HepG2 (cell line): ENCODE data around the gene SLC16A9. TPM values are rescaled to one million over a fixed set of nuclear protein-coding genes. Genes with fewer than 3 reads are reported as not detected.

ENCODE experiments used
- AGO2 ChIP-seq: fragments of 200-400 bp; formaldehyde crosslinking; optimal IDR thresholded peaks from 2 replicates; pipeline ENCODE3; 2017; ENCODE audit warnings: mild to moderate bottlenecking, low read depth, low read length, moderate library complexity
- ATF2 ChIP-seq: sonication (generic); formaldehyde crosslinking; IDR thresholded peaks from 2 replicates; pipeline ENCODE4 v1.4.0; 2020; ENCODE audit warnings: missing genetic modification reagents
- CENPBD1 ChIP-seq: sonication (generic); formaldehyde crosslinking; IDR thresholded peaks from 2 replicates; pipeline ENCODE4 v1.8.0; 2022; ENCODE audit warnings: missing genetic modification reagents, low read depth, mild to moderate bottlenecking, borderline replicate concordance
- DBP ChIP-seq: sonication (generic); formaldehyde crosslinking; IDR thresholded peaks from 2 replicates; pipeline ENCODE4 v1.4.0; 2020; ENCODE audit warnings: missing genetic modification reagents; ENCODE audit errors: not compliant biosample characterization
- DPF2 ChIP-seq: sonication (generic); formaldehyde crosslinking; IDR thresholded peaks from 2 replicates; pipeline ENCODE4 v1.4.0; 2020; ENCODE audit warnings: mild to moderate bottlenecking, low read depth, missing genetic modification reagents, borderline replicate concordance
- DZIP1 ChIP-seq: sonication (generic); formaldehyde crosslinking; IDR thresholded peaks from 2 replicates; pipeline ENCODE4 v1.5.0; 2020; ENCODE audit warnings: mild to moderate bottlenecking, missing genetic modification reagents
- ERF ChIP-seq: IDR thresholded peaks from 2 replicates; pipeline ENCODE4 v1.6.1; 2018; ENCODE audit warnings: missing biosample characterization, missing genetic modification reagents
- GTF3A ChIP-seq: sonication (generic); formaldehyde crosslinking; conservative IDR thresholded peaks from 2 replicates; pipeline ENCODE4 v1.4.0; 2020; ENCODE audit warnings: mild to moderate bottlenecking, missing genetic modification reagents
- HNRNPL ChIP-seq: fragments of 200-400 bp; formaldehyde crosslinking; IDR thresholded peaks from 2 replicates; pipeline ENCODE4 v1.6.1; 2017; ENCODE audit warnings: mild to moderate bottlenecking, low read depth, low read length
- MAF1 ChIP-seq: sonication (generic); formaldehyde crosslinking; IDR thresholded peaks from 2 replicates; pipeline ENCODE4 v1.5.0; 2020; ENCODE audit warnings: missing genetic modification reagents, borderline replicate concordance
- MIXL1 ChIP-seq: IDR thresholded peaks from 2 replicates; pipeline ENCODE4 v1.6.1; 2016
- NFRKB ChIP-seq: fragments of 450-650 bp; IDR thresholded peaks from 2 replicates; pipeline ENCODE4 v1.6.1; 2017
- PAWR ChIP-seq: sonication (generic); formaldehyde crosslinking; IDR thresholded peaks from 2 replicates; pipeline ENCODE4 v1.4.0; 2020; ENCODE audit warnings: missing genetic modification reagents, mild to moderate bottlenecking, borderline replicate concordance
- PHF21A ChIP-seq: sonication (generic); formaldehyde crosslinking; IDR thresholded peaks from 2 replicates; pipeline ENCODE4 v1.5.0; 2020; ENCODE audit warnings: mild to moderate bottlenecking, missing genetic modification reagents
- SNAPC5 ChIP-seq: sonication (generic); formaldehyde crosslinking; IDR thresholded peaks from 2 replicates; pipeline ENCODE4 v1.8.1; 2023; ENCODE audit warnings: mild to moderate bottlenecking, missing genetic modification reagents, borderline replicate concordance
- SP2 ChIP-seq: sonication (generic); formaldehyde crosslinking; IDR thresholded peaks from 2 replicates; pipeline ENCODE4 v1.5.1; 2020; ENCODE audit warnings: mild to moderate bottlenecking, missing genetic modification reagents
- TCF12 ChIP-seq, 2 experiments: fragments of 450-650 bp in 1 of 2; sonication (generic) in 1 of 2; formaldehyde crosslinking in 1 of 2; IDR thresholded peaks; 2 replicates each; pipeline versions ENCODE4 v1.6.1 to v1.8.0; 2017 to 2022; ENCODE audit warnings: antibody characterized with exemption in 1 of 2, mild to moderate bottlenecking in 1 of 2, missing genetic modification reagents in 1 of 2, moderate library complexity in 1 of 2
- ZBTB8A ChIP-seq: sonication (generic); formaldehyde crosslinking; IDR thresholded peaks from 2 replicates; pipeline ENCODE4 v1.4.0; 2020; ENCODE audit warnings: mild to moderate bottlenecking, low read depth, missing genetic modification reagents, borderline replicate concordance
- ZKSCAN5 ChIP-seq: sonication (generic); formaldehyde crosslinking; IDR thresholded peaks from 2 replicates; pipeline ENCODE4 v1.5.1; 2020; ENCODE audit warnings: mild to moderate bottlenecking, missing genetic modification reagents
- ZNF18 ChIP-seq: sonication (generic); formaldehyde crosslinking; IDR thresholded peaks from 2 replicates; pipeline ENCODE4 v1.8.0; 2022; ENCODE audit warnings: mild to moderate bottlenecking, missing genetic modification reagents; ENCODE audit not compliant: insufficient replicate concordance
- ZNF225 ChIP-seq: sonication (generic); formaldehyde crosslinking; IDR thresholded peaks from 2 replicates; pipeline ENCODE4 v1.4.0; 2020; ENCODE audit warnings: mild to moderate bottlenecking, missing genetic modification reagents
- ZNF263 ChIP-seq: sonication (generic); formaldehyde crosslinking; IDR thresholded peaks from 2 replicates; pipeline ENCODE4 v1.4.0; 2020; ENCODE audit warnings: missing genetic modification reagents
- ZNF430 ChIP-seq: sonication (generic); formaldehyde crosslinking; IDR thresholded peaks from 2 replicates; pipeline ENCODE4 v1.9.0; 2021; ENCODE audit warnings: mild to moderate bottlenecking, missing genetic modification reagents
- ZNF431 ChIP-seq: sonication (generic); formaldehyde crosslinking; IDR thresholded peaks from 2 replicates; pipeline ENCODE4 v1.9.0; 2022; ENCODE audit warnings: missing genetic modification reagents, low read depth, mild to moderate bottlenecking, borderline replicate concordance
- polyA plus RNA-seq, 8 experiments: library from polyadenylated mRNA; depleted of rRNA in 3 of 8; stranded (reverse) in 7 of 8; unstranded in 1 of 8; fragments of >200 nt; fragmentation: Illumina TruSeq in 4 of 8; extraction: Trizol in 4 of 8; gene quantifications; 2 replicates each; pipeline versions ENCODE4 v1.2.1 to v1.2.3, GENCODE V29; 2011 to 2016; ENCODE audit warnings: low read depth in 4 of 8, missing spikeins in 1 of 8, mixed read lengths in 1 of 8; ENCODE audit not compliant: insufficient read depth in 1 of 8
- total RNA-seq, 5 experiments: library from RNA; depleted of rRNA; stranded (reverse); fragments of >200 nt; fragmentation: Illumina TruSeq; extraction: Trizol; gene quantifications; 2 replicates each; pipeline ENCODE4 v1.2.3, GENCODE V29; 2016; ENCODE audit warnings: low read depth in 1 of 5

Gene SLC16A9
- total and polyA plus RNA-seq, 2 of the 13 experiments (the other 11 are each of a cell fraction or from before 2014, with no cell fraction given), result 0.01 to 0.09 TPM

- no peak for TF ChIP-seq CENPBD1 (CRISPR knock-in tag)
- TF ChIP-seq ZNF430, result no peak
- no peak for TF ChIP-seq HNRNPL
- TF ChIP-seq SP2 (CRISPR knock-in tag), result no peak
- no peak for TF ChIP-seq DZIP1 (CRISPR knock-in tag)
- TF ChIP-seq GTF3A (CRISPR knock-in tag), result no peak
- no peak for TF ChIP-seq MAF1 (CRISPR knock-in tag)
- TF ChIP-seq AGO2, result no peak
- peak; percentile 44; the same call in 1 of the 2 replicates for TF ChIP-seq PHF21A (CRISPR knock-in tag)
- no peak for TF ChIP-seq ZNF431 (CRISPR knock-in tag)
- peak; percentile 65; the same call in 1 of the 2 replicates for TF ChIP-seq MIXL1 (CRISPR knock-in tag)
- no peak for TF ChIP-seq ZBTB8A (CRISPR knock-in tag)
- no peak for TF ChIP-seq SNAPC5
- no peak for TF ChIP-seq DPF2 (CRISPR knock-in tag)
- TF ChIP-seq DBP (CRISPR knock-in tag), result no peak
- TF ChIP-seq TCF12 (IDR thresholded peaks at IDR 0.05), result no peak
- TF ChIP-seq TCF12 (CRISPR knock-in tag; IDR thresholded peaks at IDR 0.05), result no peak
- no peak for TF ChIP-seq PAWR (CRISPR knock-in tag)
- no peak for TF ChIP-seq NFRKB
- TF ChIP-seq ERF (CRISPR knock-in tag), result no peak
- TF ChIP-seq ATF2 (CRISPR knock-in tag), result peak; percentile 54; the same call in 1 of the 2 replicates
- no peak for TF ChIP-seq ZNF18 (CRISPR knock-in tag)
- no peak for TF ChIP-seq ZKSCAN5 (CRISPR knock-in tag)
- no peak for TF ChIP-seq ZNF263 (CRISPR knock-in tag)
- no peak for TF ChIP-seq ZNF225 (CRISPR knock-in tag)
These were observed 32.3 kb downstream of the SLC16A9 start (continued) for GRCh38 chr10:59677253-59677831.
